Measurements from ENCODE around the gene MYH10.

Gene MYH10

GRCh38 chr17:8499171-8499570 is 131.4 kb downstream of the MYH10 start:
- H3K4me3 ChIP-seq (ENCODE audit: low read depth, low read length) = no peak overlapping the region
- no peaks in the 10 kb centered on the region for H3K27me3 ChIP-seq
- H3K4me1 ChIP-seq = no peaks in the 10 kb centered on the region
- H3K9me3 ChIP-seq = no peaks in the 10 kb centered on the region
- TF ChIP-seq, protein P1, sequence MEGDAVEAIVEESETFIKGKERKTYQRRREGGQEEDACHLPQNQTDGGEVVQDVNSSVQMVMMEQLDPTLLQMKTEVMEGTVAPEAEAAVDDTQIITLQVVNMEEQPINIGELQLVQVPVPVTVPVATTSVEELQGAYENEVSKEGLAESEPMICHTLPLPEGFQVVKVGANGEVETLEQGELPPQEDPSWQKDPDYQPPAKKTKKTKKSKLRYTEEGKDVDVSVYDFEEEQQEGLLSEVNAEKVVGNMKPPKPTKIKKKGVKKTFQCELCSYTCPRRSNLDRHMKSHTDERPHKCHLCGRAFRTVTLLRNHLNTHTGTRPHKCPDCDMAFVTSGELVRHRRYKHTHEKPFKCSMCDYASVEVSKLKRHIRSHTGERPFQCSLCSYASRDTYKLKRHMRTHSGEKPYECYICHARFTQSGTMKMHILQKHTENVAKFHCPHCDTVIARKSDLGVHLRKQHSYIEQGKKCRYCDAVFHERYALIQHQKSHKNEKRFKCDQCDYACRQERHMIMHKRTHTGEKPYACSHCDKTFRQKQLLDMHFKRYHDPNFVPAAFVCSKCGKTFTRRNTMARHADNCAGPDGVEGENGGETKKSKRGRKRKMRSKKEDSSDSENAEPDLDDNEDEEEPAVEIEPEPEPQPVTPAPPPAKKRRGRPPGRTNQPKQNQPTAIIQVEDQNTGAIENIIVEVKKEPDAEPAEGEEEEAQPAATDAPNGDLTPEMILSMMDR (IDR thresholded peaks at IDR 0.05; ENCODE audit: low read depth, low read length) = no peak
- DNase-seq = no peak
- H3K36me3 ChIP-seq = peaks cover 7% of the 10 kb centered on the region

- Histone ChIP-seq H3K4me3 (ENCODE audit: low read depth, low read length) (no peak overlapping the region), H3K36me3 (peaks cover 7% of the 10 kb centered on the region), H3K27me3 (no peaks in the 10 kb centered on the region), H3K9me3 (no peaks in the 10 kb centered on the region), H3K4me1 (no peaks in the 10 kb centered on the region)
- no peak for DNase-seq
- TF ChIP-seq, protein P1 (IDR thresholded peaks at IDR 0.05; ENCODE audit: low read depth, low read length) = no peak
These were observed 134.4 kb downstream of the MYH10 start for GRCh38 chr17:8496081-8496480.

GRCh38 chr17:8494506-8495111 is 135.9 kb downstream of the MYH10 start:
- TF ChIP-seq, protein P1 (IDR thresholded peaks at IDR 0.05; ENCODE audit: low read depth, low read length) = no peak
- H3K27me3 ChIP-seq = no peaks in the 10 kb centered on the region
- no peaks in the 10 kb centered on the region for H3K9me3 ChIP-seq
- no peak overlapping the region for H3K4me3 ChIP-seq (ENCODE audit: low read depth, low read length)
- DNase-seq = no peak
- no peaks in the 10 kb centered on the region for H3K4me1 ChIP-seq
- H3K36me3 ChIP-seq = peaks cover 8% of the 10 kb centered on the region

GRCh38 chr17:8494021-8494420 is 136.5 kb downstream of the MYH10 start:
- H3K9me3 ChIP-seq = no peaks in the 10 kb centered on the region
- no peaks in the 10 kb centered on the region for H3K27me3 ChIP-seq
- H3K4me1 ChIP-seq = no peaks in the 10 kb centered on the region
- no peak overlapping the region for H3K4me3 ChIP-seq (ENCODE audit: low read depth, low read length)
- peaks cover 8% of the 10 kb centered on the region for H3K36me3 ChIP-seq
- TF ChIP-seq, protein P1 (IDR thresholded peaks at IDR 0.05; ENCODE audit: low read depth, low read length) = no peak
- no peak for DNase-seq

- TF ChIP-seq, protein P1 (IDR thresholded peaks at IDR 0.05; ENCODE audit: low read depth, low read length) = no peak
These were observed 138.4 kb downstream of the MYH10 start for GRCh38 chr17:8492121-8492520.

DNA sequence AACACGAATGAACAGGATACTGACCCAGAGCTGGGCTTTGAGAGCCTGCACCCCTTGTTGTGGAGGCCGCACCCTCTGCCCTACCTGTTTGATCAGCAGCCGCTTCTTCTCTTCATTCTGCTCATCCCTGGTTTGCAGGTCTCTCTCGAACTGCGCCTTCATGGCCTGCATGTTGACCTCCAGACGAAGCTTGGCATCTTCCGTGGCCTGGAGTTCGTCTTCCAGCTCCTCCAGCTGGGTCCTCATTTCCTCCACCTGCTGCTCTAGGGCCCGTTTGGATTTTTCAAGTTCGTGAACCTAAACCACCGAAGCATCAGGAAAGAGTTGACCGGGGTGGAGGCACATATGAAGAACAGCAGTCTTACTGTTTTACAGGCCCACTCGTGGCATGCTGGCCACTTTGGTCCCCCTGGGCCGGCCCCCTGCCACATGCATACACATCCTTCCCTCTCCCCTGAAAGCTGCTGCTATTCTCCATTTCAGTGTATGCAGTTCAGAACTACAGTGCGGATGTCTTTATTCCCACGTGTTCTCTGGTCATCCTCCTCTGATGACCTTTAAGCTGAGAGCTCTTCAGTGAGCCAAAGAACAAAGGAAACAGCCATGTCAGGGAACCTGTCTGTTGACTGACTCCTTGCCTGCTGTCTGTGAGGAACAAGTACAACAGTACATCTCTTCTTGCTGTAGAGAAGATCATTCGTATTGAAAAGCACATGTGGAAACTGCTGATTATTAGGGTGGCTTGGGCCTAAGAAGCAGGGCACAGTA is 140.1 kb downstream of the MYH10 start:
- Histone ChIP-seq H3K4me1 (no peaks in the 10 kb centered on the region), H3K9me3 (no peaks in the 10 kb centered on the region), H3K4me3 (ENCODE audit: low read depth, low read length) (no peak overlapping the region), H3K27me3 (no peaks in the 10 kb centered on the region), H3K36me3 (peaks cover 5% of the 10 kb centered on the region)
- TF ChIP-seq, protein P1 (IDR thresholded peaks at IDR 0.05; ENCODE audit: low read depth, low read length) = no peak
- no peak for DNase-seq

More at GRCh38 chr17:8492121-8492520, 138.4 kb downstream of the MYH10 start:
- no peaks in the 10 kb centered on the region for H3K27me3 ChIP-seq
- no peak overlapping the region for H3K4me3 ChIP-seq (ENCODE audit: low read depth, low read length)
- DNase-seq = no peak
- H3K36me3 ChIP-seq = peaks cover 5% of the 10 kb centered on the region
- no peaks in the 10 kb centered on the region for H3K4me1 ChIP-seq
- no peaks in the 10 kb centered on the region for H3K9me3 ChIP-seq

All from BE2C (cell line).